ENCODE results near the gene ZBTB7C.

DNA sequence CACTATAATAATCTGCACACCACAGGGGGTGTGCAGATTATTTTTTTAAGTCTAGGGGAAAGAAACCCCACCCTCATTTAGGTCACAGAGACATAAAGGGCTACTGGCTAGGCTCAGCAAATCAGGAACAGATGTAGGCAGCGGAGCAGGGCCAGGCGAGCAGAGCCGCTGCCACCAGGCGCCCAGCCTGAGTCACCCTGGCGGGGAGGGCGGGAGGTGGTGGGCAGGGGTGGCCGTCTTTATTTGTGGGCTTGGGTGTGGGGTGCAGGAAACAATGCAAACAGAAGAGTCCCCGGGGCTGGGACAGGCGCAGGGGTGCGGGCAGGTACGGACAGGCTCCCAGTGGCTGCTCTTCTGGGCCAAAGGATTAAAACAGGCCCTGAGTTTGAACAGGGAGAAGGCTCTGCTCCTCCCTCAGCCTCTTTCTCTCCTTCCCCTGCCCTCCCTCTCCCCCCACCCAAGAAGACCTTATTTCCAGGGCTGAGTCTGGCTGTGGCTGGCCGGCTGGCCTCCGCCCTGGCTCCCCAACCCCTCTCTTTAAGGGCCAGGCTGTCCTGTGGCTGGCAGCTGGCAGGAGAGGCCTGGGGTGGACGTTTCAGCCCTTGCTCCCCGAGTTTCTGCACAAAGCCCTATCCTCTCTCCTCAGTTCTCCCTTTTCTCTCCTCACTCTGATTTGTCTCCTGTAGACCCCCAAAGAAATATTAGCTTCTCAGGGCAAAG lies 335.8 kb downstream of the ZBTB7C start:
- TF ChIP-seq, protein P1, sequence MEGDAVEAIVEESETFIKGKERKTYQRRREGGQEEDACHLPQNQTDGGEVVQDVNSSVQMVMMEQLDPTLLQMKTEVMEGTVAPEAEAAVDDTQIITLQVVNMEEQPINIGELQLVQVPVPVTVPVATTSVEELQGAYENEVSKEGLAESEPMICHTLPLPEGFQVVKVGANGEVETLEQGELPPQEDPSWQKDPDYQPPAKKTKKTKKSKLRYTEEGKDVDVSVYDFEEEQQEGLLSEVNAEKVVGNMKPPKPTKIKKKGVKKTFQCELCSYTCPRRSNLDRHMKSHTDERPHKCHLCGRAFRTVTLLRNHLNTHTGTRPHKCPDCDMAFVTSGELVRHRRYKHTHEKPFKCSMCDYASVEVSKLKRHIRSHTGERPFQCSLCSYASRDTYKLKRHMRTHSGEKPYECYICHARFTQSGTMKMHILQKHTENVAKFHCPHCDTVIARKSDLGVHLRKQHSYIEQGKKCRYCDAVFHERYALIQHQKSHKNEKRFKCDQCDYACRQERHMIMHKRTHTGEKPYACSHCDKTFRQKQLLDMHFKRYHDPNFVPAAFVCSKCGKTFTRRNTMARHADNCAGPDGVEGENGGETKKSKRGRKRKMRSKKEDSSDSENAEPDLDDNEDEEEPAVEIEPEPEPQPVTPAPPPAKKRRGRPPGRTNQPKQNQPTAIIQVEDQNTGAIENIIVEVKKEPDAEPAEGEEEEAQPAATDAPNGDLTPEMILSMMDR (conservative IDR thresholded peaks at IDR 0.05 in 1 of 2, IDR thresholded peaks at IDR 0.05 in 1 of 2; ENCODE audit: extremely low read depth in 1 of 2, insufficient read depth in 1 of 2, low read depth in 1 of 2, low read length in 2 of 2), result no peak
- TF ChIP-seq EZH2 (IDR thresholded peaks at IDR 0.05; ENCODE audit: borderline replicate concordance, low read length), result no peak

Data from mammary epithelial cell (primary cell).